ENCODE results near the gene LRBA. TPM values are rescaled to one million over a fixed set of nuclear protein-coding genes. Genes with fewer than 3 reads are reported as not detected.
A peak's percentile ranks its signal among the peaks of the same experiment; 100 is the strongest.

LRBA gene
- polyA plus RNA-seq, 1 of the 3 experiments (the other 2 are of a cell fraction) = 11.4 TPM

DNA sequence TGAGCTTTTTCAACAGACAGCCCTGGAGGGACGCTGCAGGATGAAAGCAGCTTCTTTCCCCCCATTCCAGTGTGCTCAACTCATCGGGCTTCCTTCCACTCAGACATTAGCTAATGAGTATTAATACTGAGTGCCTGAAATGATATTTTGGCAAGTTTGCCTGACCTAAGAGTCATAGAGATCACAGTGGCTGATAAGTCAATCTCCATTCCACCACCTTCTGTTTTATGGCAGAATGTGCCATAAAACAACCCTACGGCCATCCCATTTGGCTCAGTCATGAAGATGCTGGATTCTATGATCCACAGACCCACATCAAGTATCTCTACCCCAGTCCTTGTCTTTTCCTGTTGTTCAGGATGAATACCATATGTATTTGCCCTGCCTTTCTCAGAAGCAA, 481.4 kb downstream of the LRBA start (continued):
- TF ChIP-seq, protein P1, sequence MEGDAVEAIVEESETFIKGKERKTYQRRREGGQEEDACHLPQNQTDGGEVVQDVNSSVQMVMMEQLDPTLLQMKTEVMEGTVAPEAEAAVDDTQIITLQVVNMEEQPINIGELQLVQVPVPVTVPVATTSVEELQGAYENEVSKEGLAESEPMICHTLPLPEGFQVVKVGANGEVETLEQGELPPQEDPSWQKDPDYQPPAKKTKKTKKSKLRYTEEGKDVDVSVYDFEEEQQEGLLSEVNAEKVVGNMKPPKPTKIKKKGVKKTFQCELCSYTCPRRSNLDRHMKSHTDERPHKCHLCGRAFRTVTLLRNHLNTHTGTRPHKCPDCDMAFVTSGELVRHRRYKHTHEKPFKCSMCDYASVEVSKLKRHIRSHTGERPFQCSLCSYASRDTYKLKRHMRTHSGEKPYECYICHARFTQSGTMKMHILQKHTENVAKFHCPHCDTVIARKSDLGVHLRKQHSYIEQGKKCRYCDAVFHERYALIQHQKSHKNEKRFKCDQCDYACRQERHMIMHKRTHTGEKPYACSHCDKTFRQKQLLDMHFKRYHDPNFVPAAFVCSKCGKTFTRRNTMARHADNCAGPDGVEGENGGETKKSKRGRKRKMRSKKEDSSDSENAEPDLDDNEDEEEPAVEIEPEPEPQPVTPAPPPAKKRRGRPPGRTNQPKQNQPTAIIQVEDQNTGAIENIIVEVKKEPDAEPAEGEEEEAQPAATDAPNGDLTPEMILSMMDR (IDR thresholded peaks at IDR 0.05) = no peak
- TF ChIP-seq, protein P2, sequence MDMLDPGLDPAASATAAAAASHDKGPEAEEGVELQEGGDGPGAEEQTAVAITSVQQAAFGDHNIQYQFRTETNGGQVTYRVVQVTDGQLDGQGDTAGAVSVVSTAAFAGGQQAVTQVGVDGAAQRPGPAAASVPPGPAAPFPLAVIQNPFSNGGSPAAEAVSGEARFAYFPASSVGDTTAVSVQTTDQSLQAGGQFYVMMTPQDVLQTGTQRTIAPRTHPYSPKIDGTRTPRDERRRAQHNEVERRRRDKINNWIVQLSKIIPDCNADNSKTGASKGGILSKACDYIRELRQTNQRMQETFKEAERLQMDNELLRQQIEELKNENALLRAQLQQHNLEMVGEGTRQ (IDR thresholded peaks at IDR 0.05; ENCODE audit: borderline replicate concordance, low read depth, low read length) = no peak
- no peak for TF ChIP-seq SIN3A (IDR thresholded peaks at IDR 0.05; ENCODE audit: borderline replicate concordance, low read depth, low read length)
- peak; percentile 51 for TF ChIP-seq NFIC (IDR thresholded peaks at IDR 0.05; ENCODE audit: borderline replicate concordance)
- TF ChIP-seq RAD21 (IDR thresholded peaks at IDR 0.05; ENCODE audit: low read length) = no peak
- no peak for TF ChIP-seq EP300 (IDR thresholded peaks at IDR 0.05; ENCODE audit: borderline replicate concordance in 1 of 2, low read depth in 1 of 2, low read length in 1 of 2)
- TF ChIP-seq SMC3 (IDR thresholded peaks at IDR 0.05; ENCODE audit: low read depth, low read length) = no peak

DNA sequence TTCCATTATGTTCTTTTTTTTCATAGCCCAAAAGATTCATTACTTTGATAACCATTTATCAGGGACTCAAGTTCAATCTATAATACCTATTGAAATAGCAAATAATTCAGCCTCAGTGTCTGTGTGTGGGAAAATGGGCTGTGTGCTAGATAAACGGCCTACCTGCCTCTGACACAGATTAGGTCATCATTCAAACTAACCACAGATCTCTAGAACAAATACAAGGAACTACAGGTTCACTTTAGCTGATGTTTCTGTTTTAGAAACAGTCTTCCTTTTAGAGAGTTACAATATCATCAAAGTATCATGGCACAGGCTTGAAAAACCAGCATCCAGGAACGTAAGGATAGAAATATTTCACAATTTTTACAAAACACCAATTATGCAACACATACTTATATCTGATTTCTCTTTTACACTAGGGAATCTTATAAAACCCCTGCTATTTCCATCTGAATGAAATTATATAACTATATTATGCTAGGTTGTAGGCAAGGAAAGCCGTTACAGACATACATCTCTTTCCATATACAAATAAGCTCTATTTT, 489.7 kb downstream of the LRBA start:
- Histone ChIP-seq H3K27me3 (ENCODE audit: insufficient read depth) (no peaks in the 10 kb centered on the region), H3F3A (replicated peaks; ENCODE audit: insufficient read depth) (no peaks in the 10 kb centered on the region), H3K4me3 (ENCODE audit: low read depth in 2 of 2, low read length in 1 of 2) (no peak overlapping the region), H3K9ac (no peak overlapping the region), H3K9me3 (no peaks in the 10 kb centered on the region), H4K20me1 (ENCODE audit: insufficient read depth) (no peaks in the 10 kb centered on the region), H2AFZ (ENCODE audit: low read depth) (no peak overlapping the region), H3K4me1 (ENCODE audit: control insufficient read depth in 1 of 2, insufficient read depth in 2 of 2, low read depth in 1 of 2, low read length in 1 of 2) (no peaks in the 10 kb centered on the region), H3K9me2 (no peaks in the 10 kb centered on the region), H3K79me2 (ENCODE audit: insufficient read depth) (no peaks in the 10 kb centered on the region), H3K36me3 (replicated peaks in 1 of 2; ENCODE audit: control insufficient read depth in 1 of 2, insufficient read depth in 2 of 2, low read length in 1 of 2) (no peaks in the 10 kb centered on the region), H3K4me2 (no peak overlapping the region), H3K27ac (ENCODE audit: low read depth in 2 of 2, low read length in 1 of 2) (no peak overlapping the region)
- TF ChIP-seq MXI1 (IDR thresholded peaks at IDR 0.05; ENCODE audit: low read depth, low read length) (no peak), MEF2A (IDR thresholded peaks at IDR 0.05; ENCODE audit: borderline replicate concordance, low read depth) (no peak), SIN3A (IDR thresholded peaks at IDR 0.05; ENCODE audit: borderline replicate concordance, low read depth, low read length) (no peak), YY1 (IDR thresholded peaks at IDR 0.05; ENCODE audit: low read depth) (no peak), EP300 (IDR thresholded peaks at IDR 0.05; ENCODE audit: borderline replicate concordance in 1 of 2, low read depth in 1 of 2, low read length in 1 of 2) (no peak), SMC3 (IDR thresholded peaks at IDR 0.05; ENCODE audit: low read depth, low read length) (no peak), FOXJ3 (CRISPR knock-in tag; IDR thresholded peaks at IDR 0.05) (no peak), TCF12 (IDR thresholded peaks at IDR 0.05) (no peak), ELF1 (IDR thresholded peaks at IDR 0.05) (no peak), NFIC (IDR thresholded peaks at IDR 0.05; ENCODE audit: borderline replicate concordance) (no peak), GATA2 (CRISPR knock-in tag; IDR thresholded peaks at IDR 0.05) (no peak)
- TF ChIP-seq, protein P3, sequence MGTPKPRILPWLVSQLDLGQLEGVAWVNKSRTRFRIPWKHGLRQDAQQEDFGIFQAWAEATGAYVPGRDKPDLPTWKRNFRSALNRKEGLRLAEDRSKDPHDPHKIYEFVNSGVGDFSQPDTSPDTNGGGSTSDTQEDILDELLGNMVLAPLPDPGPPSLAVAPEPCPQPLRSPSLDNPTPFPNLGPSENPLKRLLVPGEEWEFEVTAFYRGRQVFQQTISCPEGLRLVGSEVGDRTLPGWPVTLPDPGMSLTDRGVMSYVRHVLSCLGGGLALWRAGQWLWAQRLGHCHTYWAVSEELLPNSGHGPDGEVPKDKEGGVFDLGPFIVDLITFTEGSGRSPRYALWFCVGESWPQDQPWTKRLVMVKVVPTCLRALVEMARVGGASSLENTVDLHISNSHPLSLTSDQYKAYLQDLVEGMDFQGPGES (IDR thresholded peaks at IDR 0.05; ENCODE audit: low read depth, low read length) = no peak
- TF ChIP-seq, protein P4, sequence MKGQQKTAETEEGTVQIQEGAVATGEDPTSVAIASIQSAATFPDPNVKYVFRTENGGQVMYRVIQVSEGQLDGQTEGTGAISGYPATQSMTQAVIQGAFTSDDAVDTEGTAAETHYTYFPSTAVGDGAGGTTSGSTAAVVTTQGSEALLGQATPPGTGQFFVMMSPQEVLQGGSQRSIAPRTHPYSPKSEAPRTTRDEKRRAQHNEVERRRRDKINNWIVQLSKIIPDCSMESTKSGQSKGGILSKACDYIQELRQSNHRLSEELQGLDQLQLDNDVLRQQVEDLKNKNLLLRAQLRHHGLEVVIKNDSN (IDR thresholded peaks at IDR 0.05; ENCODE audit: borderline replicate concordance, low read depth) = no peak
- no peak for DNase-seq
- WGBS (ENCODE audit: low lambda C conversion rate) = 83% methylated on average over 3 of the region's 3 CpGs
- ChIA-PET CTCF (no interaction called here), POLR2A (no interaction called here)

All from SK-N-SH (cell line).